Activated CD4-positive, alpha-beta memory T cell treated with anti-CD3 and anti-CD28 coated beads for 36 hours (primary cell): Measurements from ENCODE around the gene USF2. TPM values are rescaled to one million over a fixed set of nuclear protein-coding genes. Genes with fewer than 3 reads are reported as not detected.

Experiments used
- CTCF ChIA-PET: fragments of 350-600 bp; sonication (Branson Sonifier 250); formaldehyde crosslinking; loops from one replicate; lab custom pipeline; 2021; ENCODE audit warnings: antibody characterized with exemption, inconsistent platforms; lab: Charles Lee
- POLR2A ChIA-PET: fragments of 350-600 bp; sonication (Branson Sonifier 250); formaldehyde crosslinking; loops from one replicate; lab custom pipeline; 2021; ENCODE audit warnings: antibody characterized with exemption; lab: Charles Lee
- DNase-seq: peaks from one replicate; pipeline ENCODE4 v3.0.0-alpha.2; 2020
- H3K27ac Mint-ChIP-seq: one replicate; pipeline ENCODE4 v1.8.0; 2021; ENCODE audit warnings: mixed read lengths
- H3K27me3 Mint-ChIP-seq: one replicate; pipeline ENCODE4 v1.8.0; 2021; ENCODE audit warnings: mixed read lengths
- H3K36me3 Mint-ChIP-seq: one replicate; pipeline ENCODE4 v1.8.0; 2021; ENCODE audit warnings: mixed read lengths
- H3K4me1 Mint-ChIP-seq: one replicate; pipeline ENCODE4 v1.8.0; 2021; ENCODE audit warnings: low read depth, mixed read lengths
- H3K4me3 Mint-ChIP-seq: one replicate; pipeline ENCODE4 v1.8.0; 2021; ENCODE audit warnings: mild to moderate bottlenecking, mixed read lengths
- H3K9me3 Mint-ChIP-seq: one replicate; pipeline ENCODE4 v1.8.0; 2021; ENCODE audit warnings: mixed read lengths
- intact Hi-C: fragments of 100-400 bp; cut with micrococcal nuclease; formaldehyde crosslinking; loops from one replicate; pipeline ENCODE4 v1.15.1; 2023
- total RNA-seq, 2 experiments: library from RNA; stranded (reverse); gene quantifications; one replicate each; pipeline ENCODE4 v1.2.3, GENCODE V29; 2021

The USF2 gene
- total RNA-seq, 2 experiments from 2014 or later: 117 to 121 TPM

DNA sequence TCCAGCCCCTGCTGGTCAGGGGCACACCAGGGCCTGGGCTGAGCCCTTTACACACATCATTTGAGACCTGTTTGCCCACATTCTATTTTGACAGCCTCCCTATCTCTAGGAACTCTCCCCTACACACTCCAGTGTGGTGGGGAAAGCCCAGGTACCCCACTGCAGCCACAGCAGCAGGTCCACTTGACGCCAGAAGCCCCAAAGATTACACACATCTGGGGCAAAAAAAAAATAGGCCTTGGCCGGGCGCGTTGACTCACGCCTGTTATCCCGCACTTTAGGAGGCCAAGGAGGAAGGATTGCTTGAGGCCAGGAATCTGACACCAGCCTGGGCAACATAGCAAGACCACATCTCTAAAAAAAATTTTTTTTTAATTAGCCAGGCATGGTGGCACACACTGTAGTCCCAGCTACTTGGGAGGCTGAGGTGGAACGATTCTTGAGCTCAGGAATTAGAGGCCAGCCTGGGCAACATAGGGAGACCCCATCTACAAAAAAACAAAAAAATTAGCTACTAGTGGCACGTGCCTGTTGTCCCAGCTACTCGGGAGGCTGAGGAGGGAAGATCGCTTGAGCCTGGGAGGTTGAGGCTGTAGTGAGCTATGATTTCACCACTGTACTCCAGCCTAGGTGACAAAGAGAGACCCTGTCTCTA is 42.2 kb downstream of the USF2 start:
- no peaks in the 10 kb centered on the region for H3K27me3 Mint-ChIP-seq
- intact Hi-C loops: no loop called here
- H3K9me3 Mint-ChIP-seq: no peaks in the 10 kb centered on the region
- CTCF ChIA-PET: no interaction called here
- DNase-seq: no peak
- no peaks in the 10 kb centered on the region for H3K36me3 Mint-ChIP-seq
- no peak overlapping the region for H3K4me3 Mint-ChIP-seq
- no peak overlapping the region for H3K27ac Mint-ChIP-seq
- H3K4me1 Mint-ChIP-seq: no peaks in the 10 kb centered on the region
- POLR2A ChIA-PET: no interaction called here

DNA sequence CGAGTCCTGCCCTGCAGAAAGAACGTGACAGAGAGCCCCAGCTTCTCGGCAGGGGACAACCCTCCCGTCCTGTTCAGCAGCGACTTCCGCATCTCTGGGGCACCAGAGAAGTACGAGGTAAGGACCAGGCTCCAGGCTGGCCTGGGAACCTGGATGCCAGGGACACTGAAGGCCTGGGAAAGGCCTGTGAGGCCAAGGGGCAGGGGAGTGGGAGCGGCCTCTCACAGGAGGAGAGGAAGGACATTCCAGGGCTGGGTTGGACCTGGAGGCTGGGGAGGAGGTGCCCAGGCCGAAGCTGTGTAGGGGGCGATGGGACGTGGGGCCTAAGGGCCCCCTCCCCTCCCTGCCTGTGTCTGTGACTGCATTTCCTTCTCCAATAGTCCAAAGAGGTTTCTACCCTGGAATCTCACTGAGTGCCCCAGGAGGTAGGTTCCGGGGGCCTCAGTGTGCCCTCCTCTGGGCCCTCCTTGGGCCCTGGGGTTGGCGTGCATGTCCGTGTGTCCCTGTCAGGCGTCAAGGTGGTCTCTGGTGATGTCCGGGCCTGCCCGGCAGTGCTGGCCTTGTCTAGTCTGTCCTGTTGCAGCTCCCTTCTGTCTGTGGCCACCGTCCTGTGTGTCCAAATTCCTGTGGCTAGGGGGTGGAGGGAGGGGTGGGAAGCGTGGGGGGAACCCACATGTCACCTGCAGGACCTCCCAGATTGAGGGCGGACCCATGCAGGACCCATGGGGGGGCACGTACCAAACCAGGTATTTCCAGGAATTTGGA is 43.3 kb downstream of the USF2 start:
- H3K27me3 Mint-ChIP-seq: no peaks in the 10 kb centered on the region

GRCh38 chr19:35313587-35313986 is 44.8 kb downstream of the USF2 start:
- Mint-ChIP-seq H3K9me3 (no peaks in the 10 kb centered on the region), H3K27ac (no peak overlapping the region), H3K36me3 (no peaks in the 10 kb centered on the region), H3K4me1 (peaks cover 2% of the 10 kb centered on the region), H3K4me3 (no peak overlapping the region), H3K27me3 (no peaks in the 10 kb centered on the region)
- intact Hi-C loops: no loop called here
- ChIA-PET CTCF (interaction anchor here (1.3 to 1.9 kb wide), 2 partner anchors 19 to 182 kb away, joined by 4 to 6 read pairs; no protein-coding TSS in a partner anchor), POLR2A (no interaction called here)
- DNase-seq: no peak

More for the DNA sequence above, 43.3 kb downstream of the USF2 start:
- no peak overlapping the region for H3K27ac Mint-ChIP-seq
- CTCF ChIA-PET: interaction anchor here (1.9 kb wide), 1 partner anchor 183 kb away, joined by 6 read pairs; no protein-coding TSS in a partner anchor
- no peak for DNase-seq
- no peaks in the 10 kb centered on the region for H3K36me3 Mint-ChIP-seq
- H3K4me3 Mint-ChIP-seq: no peak overlapping the region
- POLR2A ChIA-PET: no interaction called here
- intact Hi-C loops: no loop called here
- no peaks in the 10 kb centered on the region for H3K9me3 Mint-ChIP-seq
- H3K4me1 Mint-ChIP-seq: no peaks in the 10 kb centered on the region

DNA sequence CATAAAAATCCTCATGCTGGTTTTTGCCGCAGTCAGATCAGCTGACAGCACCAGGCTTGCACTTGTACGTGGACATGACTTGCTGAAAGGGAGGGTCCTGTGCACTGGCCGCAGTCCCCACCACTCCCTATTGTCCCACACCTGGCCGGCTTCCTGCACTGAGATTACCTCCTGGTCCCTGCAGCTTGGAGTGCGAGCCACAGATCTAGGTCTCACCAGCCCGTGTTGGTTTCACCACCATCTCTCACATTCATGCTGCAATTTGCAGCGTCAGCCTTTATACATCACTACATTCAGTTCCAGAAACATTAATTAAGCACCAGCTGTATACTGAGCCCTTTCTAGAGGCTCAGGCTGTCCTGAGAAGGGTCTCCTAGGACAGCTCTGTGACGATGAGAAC is 45.3 kb downstream of the USF2 start:
- ChIA-PET POLR2A (no interaction called here), CTCF (interaction anchor here (1.3 to 1.9 kb wide), 2 partner anchors 19 to 181 kb away, joined by 4 to 6 read pairs; no protein-coding TSS in a partner anchor)
- H3K27ac Mint-ChIP-seq: no peak overlapping the region
- H3K9me3 Mint-ChIP-seq: no peaks in the 10 kb centered on the region
- H3K36me3 Mint-ChIP-seq: no peaks in the 10 kb centered on the region
- intact Hi-C loops: no loop called here
- no peak for DNase-seq
- peaks cover 7% of the 10 kb centered on the region for H3K4me1 Mint-ChIP-seq
- no peaks in the 10 kb centered on the region for H3K27me3 Mint-ChIP-seq
- no peak overlapping the region for H3K4me3 Mint-ChIP-seq

GRCh38 chr19:35314858-35315470 is 46.2 kb downstream of the USF2 start:
- Mint-ChIP-seq H3K27ac (no peak overlapping the region), H3K4me3 (no peak overlapping the region), H3K27me3 (no peaks in the 10 kb centered on the region), H3K4me1 (peaks cover 7% of the 10 kb centered on the region), H3K9me3 (no peaks in the 10 kb centered on the region), H3K36me3 (no peaks in the 10 kb centered on the region)
- no peak for DNase-seq
- intact Hi-C loops: no loop called here
- CTCF ChIA-PET: no interaction called here
- POLR2A ChIA-PET: no interaction called here

DNA sequence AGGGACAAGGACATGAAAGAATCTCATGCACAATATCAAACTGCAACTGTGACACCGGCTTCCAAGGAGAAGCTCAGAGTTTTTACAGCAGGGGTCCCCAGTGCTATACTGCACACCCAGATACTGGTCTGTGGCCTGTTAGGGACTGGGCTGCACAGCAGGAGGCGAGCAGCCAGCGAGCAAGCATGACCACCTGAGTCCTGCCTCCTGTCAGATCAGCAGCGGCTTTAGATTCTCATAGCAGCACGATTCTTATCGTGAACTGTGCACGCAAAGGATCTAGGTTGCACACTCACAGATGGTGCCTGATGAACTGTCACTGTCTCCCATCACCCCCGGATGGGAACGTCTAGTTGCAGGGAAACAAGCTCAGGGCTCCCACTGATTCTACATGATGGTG is 47.1 kb downstream of the USF2 start:
- Mint-ChIP-seq H3K36me3 (no peaks in the 10 kb centered on the region), H3K27ac (no peak overlapping the region), H3K9me3 (no peaks in the 10 kb centered on the region), H3K4me1 (peaks cover 7% of the 10 kb centered on the region), H3K4me3 (no peak overlapping the region), H3K27me3 (no peaks in the 10 kb centered on the region)
- CTCF ChIA-PET: no interaction called here
- intact Hi-C loops: no loop called here
- DNase-seq: no peak
- POLR2A ChIA-PET: no interaction called here

GRCh38 chr19:35316560-35316959 is 47.8 kb downstream of the USF2 start:
- Mint-ChIP-seq H3K36me3 (no peaks in the 10 kb centered on the region), H3K4me3 (no peak overlapping the region), H3K27me3 (no peaks in the 10 kb centered on the region), H3K27ac (no peak overlapping the region), H3K9me3 (no peaks in the 10 kb centered on the region), H3K4me1 (peaks cover 7% of the 10 kb centered on the region)
- ChIA-PET POLR2A (no interaction called here), CTCF (no interaction called here)
- no peak for DNase-seq
- intact Hi-C loops: no loop called here

- peaks cover 7% of the 10 kb centered on the region for H3K4me1 Mint-ChIP-seq
- no peaks in the 10 kb centered on the region for H3K27me3 Mint-ChIP-seq
- intact Hi-C loops: no loop called here
- no peaks in the 10 kb centered on the region for H3K36me3 Mint-ChIP-seq
- no peak overlapping the region for H3K27ac Mint-ChIP-seq
- POLR2A ChIA-PET: no interaction called here
- H3K4me3 Mint-ChIP-seq: no peak overlapping the region
- H3K9me3 Mint-ChIP-seq: peaks cover 3% of the 10 kb centered on the region
- CTCF ChIA-PET: no interaction called here
- DNase-seq: no peak
Measured at GRCh38 chr19:35317464-35318043, 48.8 kb downstream of the USF2 start.

GRCh38 chr19:35318679-35319448 is 50.1 kb downstream of the USF2 start:
- H3K27me3 Mint-ChIP-seq: no peaks in the 10 kb centered on the region
- H3K36me3 Mint-ChIP-seq: no peaks in the 10 kb centered on the region
- peak; percentile 51 for DNase-seq
- H3K27ac Mint-ChIP-seq: no peak overlapping the region
- H3K4me1 Mint-ChIP-seq: peaks cover 7% of the 10 kb centered on the region
- no peak overlapping the region for H3K4me3 Mint-ChIP-seq
- intact Hi-C loops: no loop called here
- ChIA-PET POLR2A (no interaction called here), CTCF (no interaction called here)
- peaks cover 3% of the 10 kb centered on the region for H3K9me3 Mint-ChIP-seq

DNA sequence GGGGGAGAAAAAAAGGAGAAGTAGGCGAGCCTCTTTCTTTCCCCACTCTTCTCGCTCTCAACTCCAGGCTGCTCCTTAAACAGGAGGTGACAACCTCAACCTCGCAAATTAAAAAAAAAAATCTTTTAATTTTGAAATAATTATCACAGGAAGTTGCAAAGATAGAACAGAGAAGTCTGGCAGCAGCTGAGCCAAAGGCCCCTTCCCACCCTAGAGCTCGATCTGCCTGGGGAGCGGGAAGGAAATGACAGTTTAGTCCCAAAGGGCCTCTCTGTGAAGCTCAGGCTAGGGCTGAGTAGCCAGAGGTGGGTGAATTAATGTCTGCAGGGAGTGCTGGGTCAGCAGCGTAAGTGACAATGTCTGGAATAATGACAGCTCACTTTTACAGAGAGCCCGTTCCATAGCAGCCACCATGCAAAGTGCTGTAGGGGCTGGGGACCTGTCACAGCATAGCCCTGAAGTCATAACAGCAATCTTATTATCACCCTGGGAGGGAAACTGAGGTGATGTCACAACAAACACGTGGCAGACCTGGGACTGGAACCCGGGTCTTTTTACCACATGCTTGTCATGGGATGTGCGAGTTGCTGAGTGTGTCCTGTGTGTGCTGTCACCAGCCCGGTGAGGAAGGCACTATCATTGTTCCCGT is 51.4 kb downstream of the USF2 start:
- H3K27ac Mint-ChIP-seq: no peak overlapping the region
- ChIA-PET POLR2A (no interaction called here), CTCF (interaction anchor here (0.9 kb wide), 1 partner anchor 167 kb away, joined by 3 read pairs; no protein-coding TSS in a partner anchor)
- no peaks in the 10 kb centered on the region for H3K27me3 Mint-ChIP-seq
- intact Hi-C loops: no loop called here
- H3K36me3 Mint-ChIP-seq: no peaks in the 10 kb centered on the region
- no peak for DNase-seq
- peaks cover 7% of the 10 kb centered on the region for H3K4me1 Mint-ChIP-seq
- no peak overlapping the region for H3K4me3 Mint-ChIP-seq
- peaks cover 3% of the 10 kb centered on the region for H3K9me3 Mint-ChIP-seq

GRCh38 chr19:35321291-35321690 is 52.5 kb downstream of the USF2 start:
- Mint-ChIP-seq H3K4me3 (no peak overlapping the region), H3K27ac (peak overlapping the region; percentile 5), H3K36me3 (no peaks in the 10 kb centered on the region), H3K27me3 (no peaks in the 10 kb centered on the region), H3K4me1 (peaks cover 7% of the 10 kb centered on the region), H3K9me3 (peaks cover 3% of the 10 kb centered on the region)
- ChIA-PET CTCF (no interaction called here), POLR2A (no interaction called here)
- intact Hi-C loops: no loop called here
- DNase-seq: no peak
